K562 (cell line): ENCODE measurements around the gene GFRA4. TPM values are rescaled to one million over a fixed set of nuclear protein-coding genes. Genes with fewer than 3 reads are reported as not detected.
A peak's percentile ranks its signal among the peaks of the same experiment; 100 is the strongest.

Source experiments
- ATAC-seq: fragments of 200-7000 bp; cut with Tn5 transposase; 3 replicates; pipeline ENCODE4 v1.9.1; 2020; ENCODE audit warnings: moderate library complexity
- BruUV-seq: library from RNA; stranded (reverse); fragments of 400-500 nt; replicated peaks from 2 replicates; lab custom pipeline; 2021; lab: Mats Ljungman, UMichigan
- CTCF ChIA-PET: fragments of 300-600 bp; formaldehyde crosslinking; extraction: SDS; loops from one replicate; lab custom pipeline; 2021; ENCODE audit warnings: low intra/inter-chr PET ratio; lab: Yijun Ruan, JAX
- POLR2A ChIA-PET: fragments of 300-600, 350-650 bp; sonication (Branson Sonifier 250); formaldehyde crosslinking; extraction: SDS; loops from one replicate; lab custom pipeline; 2021; ENCODE audit warnings: antibody characterized with exemption, inconsistent platforms; lab: Yijun Ruan, JAX
- DNase-seq, 4 experiments: peaks; one replicate each; pipeline versions ENCODE4 v3.0.0 to v3.0.0-alpha.2; 2011 to 2018; ENCODE audit warnings: low spot score in 3 of 4, mixed read lengths in 3 of 4; ENCODE audit errors: extremely low read depth in 1 of 4
- FAIRE-seq: peaks from 2 replicates; lab custom pipeline; 2011; peaks lifted over from hg19 to GRCh38; lab: Jason Lieb, UNC
- H2AFZ ChIP-seq: 2 replicates; pipeline ENCODE4 v1.6.0; 2011; ENCODE audit warnings: low read depth, low read length, control low read depth, inconsistent platforms
- H3K27ac ChIP-seq: fragments of 200-600 bp; 3 replicates; pipeline ENCODE4 v1.8.0; 2011; ENCODE audit warnings: low read depth, mild to moderate bottlenecking, control low read depth, inconsistent platforms, low read length, moderate library complexity, mixed read lengths; ENCODE audit errors: extremely low read depth
- H3K27me3 ChIP-seq, 2 experiments: fragments of 300-600 bp in 1 of 2; 2 replicates in 1 of 2; 3 replicates in 1 of 2; pipeline versions ENCODE4 v1.6.0 to v1.8.0; 2011; ENCODE audit warnings: inconsistent platforms in 2 of 2, low read length in 2 of 2, mild to moderate bottlenecking in 1 of 2, mixed read lengths in 1 of 2, moderate library complexity in 1 of 2; ENCODE audit not compliant: control insufficient read depth in 2 of 2, insufficient read depth in 2 of 2
- H3K36me3 ChIP-seq: fragments of 300-600 bp; 3 replicates; pipeline ENCODE4 v1.8.0; 2011; ENCODE audit warnings: mild to moderate bottlenecking, low read length, inconsistent platforms; ENCODE audit not compliant: control insufficient read depth, insufficient read depth
- H3K4me1 ChIP-seq, 2 experiments: fragments of 200-600 bp in 1 of 2; replicated peaks in 1 of 2; 2 replicates in 1 of 2; 3 replicates in 1 of 2; pipeline versions ENCODE4 v1.5.1 to v1.8.0; 2011; ENCODE audit warnings: inconsistent platforms in 2 of 2, low read length in 2 of 2, mild to moderate bottlenecking in 1 of 2, mixed read lengths in 1 of 2, moderate library complexity in 1 of 2; ENCODE audit not compliant: control insufficient read depth in 2 of 2, insufficient read depth in 2 of 2
- H3K4me2 ChIP-seq: 2 replicates; pipeline ENCODE4 v1.6.1; 2011; ENCODE audit warnings: low read length, control low read depth, inconsistent platforms, mixed read lengths; ENCODE audit not compliant: insufficient read depth
- H3K4me3 ChIP-seq: fragments of 200-600 bp; sonication (generic), shearing (Covaris generic); 2 replicates; pipeline ENCODE4 v1.5.1; 2016; ENCODE audit warnings: control low read depth, inconsistent platforms
- H3K79me2 ChIP-seq: fragments of 200-600 bp; 3 replicates; pipeline ENCODE4 v1.8.0; 2011; ENCODE audit warnings: low read length, inconsistent platforms; ENCODE audit not compliant: control insufficient read depth, insufficient read depth
- H3K9ac ChIP-seq, 2 experiments: 2 replicates each; pipeline versions ENCODE4 v1.6.0 to v1.6.1; 2011; ENCODE audit warnings: low read depth in 2 of 2, low read length in 2 of 2, control low read depth in 1 of 2, inconsistent platforms in 1 of 2, mild to moderate bottlenecking in 1 of 2, mixed read lengths in 1 of 2; ENCODE audit not compliant: insufficient read depth in 1 of 2
- H3K9me1 ChIP-seq: one replicate; pipeline ENCODE4 v1.6.0; 2011; ENCODE audit warnings: inconsistent platforms, mild to moderate bottlenecking, low read length, moderate library complexity; ENCODE audit not compliant: control insufficient read depth, insufficient read depth
- H3K9me3 ChIP-seq: replicated peaks from 2 replicates; pipeline ENCODE4 v1.5.1; 2011; ENCODE audit warnings: low read depth, low read length, inconsistent platforms; ENCODE audit not compliant: control insufficient read depth, insufficient read depth
- H4K20me1 ChIP-seq: replicated peaks from 2 replicates; pipeline ENCODE4 v1.6.1; 2011; ENCODE audit warnings: low read length, inconsistent platforms, mixed read lengths; ENCODE audit not compliant: control insufficient read depth, insufficient read depth
- CCAR2 ChIP-seq: fragments of 200-400 bp; formaldehyde crosslinking; IDR thresholded peaks from 2 replicates; pipeline ENCODE4 v1.6.1; 2017; ENCODE audit warnings: mild to moderate bottlenecking, low read depth, low read length
- WGBS: fragments of 100-300 bp; shearing (Covaris generic); methylation state at CpG from one replicate; pipeline ENCODE4 v1.1.6; 2016; ENCODE audit warnings: low coverage, mixed read lengths; ENCODE audit not compliant: insufficient coverage; ENCODE audit errors: missing lambda C conversion rate; 5-methylcytosine and 5-hydroxymethylcytosine counted together
- in situ Hi-C: fragments of 300-500 bp; cut with MboI; formaldehyde crosslinking; loops from 4 replicates; pipeline ENCODE4 v1.15.0; 2018; ENCODE audit warnings: inconsistent platforms, mixed read lengths
- intact Hi-C: fragments of 100-400 bp; cut with micrococcal nuclease; formaldehyde crosslinking; loops from 2 replicates; pipeline ENCODE4 v1.14.2; 2022
- polyA plus RNA-seq, 8 experiments: library from polyadenylated mRNA; depleted of rRNA in 4 of 8; stranded (reverse) in 5 of 8; unstranded in 3 of 8; fragments of >200 nt; fragmentation: Nextera tagmentation in 2 of 8; fragmentation: Illumina TruSeq in 1 of 8; extraction: Ambion mirVana in 2 of 8; extraction: Trizol in 1 of 8; gene quantifications; 2 replicates each; pipeline versions ENCODE4 v1.2.1 to v1.2.3, GENCODE V29; 2011 to 2014; ENCODE audit warnings: inconsistent platforms in 1 of 8, missing spikeins in 1 of 8
- total RNA-seq, 7 experiments: library from RNA; depleted of rRNA in 6 of 7; stranded (reverse); fragments of >200 nt in 6 of 7; fragmentation: Illumina TruSeq in 2 of 7; extraction: Trizol in 2 of 7; gene quantifications; 2 replicates each; pipeline versions ENCODE4 v1.2.1 to v1.2.3, GENCODE V29; 2011 to 2021; ENCODE audit warnings: low replicate concordance in 1 of 7
- TF ChIP-seq, protein P1 (sequence below), 2 experiments: fragments of 450-650 bp; formaldehyde crosslinking in 1 of 2; IDR thresholded peaks; 2 replicates each; pipeline versions ENCODE4 v1.4.0 to v1.6.1; 2014 to 2020; ENCODE audit warnings: mild to moderate bottlenecking in 2 of 2, borderline replicate concordance in 1 of 2, low read depth in 1 of 2

The GFRA4 gene
- total and polyA plus RNA-seq, 9 of the 15 experiments (the other 6 are each of a cell fraction or from before 2014, with no cell fraction given), result not detected

DNA sequence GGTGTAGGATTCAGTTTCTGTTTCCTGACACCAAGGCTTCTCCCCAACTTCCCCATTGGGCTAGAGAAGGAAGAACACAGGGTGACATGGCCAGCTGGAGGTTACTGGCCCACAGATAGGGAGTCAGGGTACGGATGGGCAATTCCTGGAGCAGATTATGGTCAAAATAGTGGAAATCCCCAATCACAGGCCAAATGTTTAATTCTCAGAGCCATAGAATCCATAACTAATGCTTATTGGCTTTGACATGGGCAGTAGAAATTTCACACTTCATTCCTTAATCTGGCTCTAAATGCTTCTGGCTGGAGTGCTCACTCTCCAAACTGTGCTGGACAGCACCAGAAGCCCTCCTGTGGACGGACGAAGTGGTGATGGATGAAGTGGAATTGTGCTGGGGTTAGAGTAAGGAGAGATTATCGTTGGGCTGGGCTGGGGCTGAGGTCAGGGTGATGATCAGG is 48.3 kb upstream of the GFRA4 start:
- in situ Hi-C loops (loop anchor here (5.0 kb wide), 1 partner anchor 149 kb away; no protein-coding TSS in a partner anchor), intact Hi-C loops (loop anchor here (1.0 kb wide), 2 partner anchors 35 to 148 kb away; no protein-coding TSS in a partner anchor)
- POLR2A ChIA-PET, result no interaction called here
- no peak for TF ChIP-seq CCAR2
- TF ChIP-seq, protein P1, sequence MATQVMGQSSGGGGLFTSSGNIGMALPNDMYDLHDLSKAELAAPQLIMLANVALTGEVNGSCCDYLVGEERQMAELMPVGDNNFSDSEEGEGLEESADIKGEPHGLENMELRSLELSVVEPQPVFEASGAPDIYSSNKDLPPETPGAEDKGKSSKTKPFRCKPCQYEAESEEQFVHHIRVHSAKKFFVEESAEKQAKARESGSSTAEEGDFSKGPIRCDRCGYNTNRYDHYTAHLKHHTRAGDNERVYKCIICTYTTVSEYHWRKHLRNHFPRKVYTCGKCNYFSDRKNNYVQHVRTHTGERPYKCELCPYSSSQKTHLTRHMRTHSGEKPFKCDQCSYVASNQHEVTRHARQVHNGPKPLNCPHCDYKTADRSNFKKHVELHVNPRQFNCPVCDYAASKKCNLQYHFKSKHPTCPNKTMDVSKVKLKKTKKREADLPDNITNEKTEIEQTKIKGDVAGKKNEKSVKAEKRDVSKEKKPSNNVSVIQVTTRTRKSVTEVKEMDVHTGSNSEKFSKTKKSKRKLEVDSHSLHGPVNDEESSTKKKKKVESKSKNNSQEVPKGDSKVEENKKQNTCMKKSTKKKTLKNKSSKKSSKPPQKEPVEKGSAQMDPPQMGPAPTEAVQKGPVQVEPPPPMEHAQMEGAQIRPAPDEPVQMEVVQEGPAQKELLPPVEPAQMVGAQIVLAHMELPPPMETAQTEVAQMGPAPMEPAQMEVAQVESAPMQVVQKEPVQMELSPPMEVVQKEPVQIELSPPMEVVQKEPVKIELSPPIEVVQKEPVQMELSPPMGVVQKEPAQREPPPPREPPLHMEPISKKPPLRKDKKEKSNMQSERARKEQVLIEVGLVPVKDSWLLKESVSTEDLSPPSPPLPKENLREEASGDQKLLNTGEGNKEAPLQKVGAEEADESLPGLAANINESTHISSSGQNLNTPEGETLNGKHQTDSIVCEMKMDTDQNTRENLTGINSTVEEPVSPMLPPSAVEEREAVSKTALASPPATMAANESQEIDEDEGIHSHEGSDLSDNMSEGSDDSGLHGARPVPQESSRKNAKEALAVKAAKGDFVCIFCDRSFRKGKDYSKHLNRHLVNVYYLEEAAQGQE (IDR thresholded peaks at IDR 0.05; ENCODE audit: borderline replicate concordance), result peak; percentile 39
- TF ChIP-seq, protein P1 (CRISPR knock-in tag; IDR thresholded peaks at IDR 0.05; ENCODE audit: low read depth), result no peak
- 39% methylated on average over 4 of the region's 4 CpGs for WGBS
- H2AFZ ChIP-seq, result no peak overlapping the region
- FAIRE-seq (no peak), DNase-seq (no peak), ATAC-seq (no peak)
- H3K9me3 ChIP-seq, result no peaks in the 10 kb centered on the region
- H3K4me1 ChIP-seq, result peaks cover 0 to 15% of the 10 kb centered on the region in 2 experiments; a peak in 2 of 5 replicates
- H3K9ac ChIP-seq, result no peak overlapping the region
- H3K9me1 ChIP-seq, result no peaks in the 10 kb centered on the region
- no peaks in the 10 kb centered on the region for H3K27me3 ChIP-seq
- H4K20me1 ChIP-seq, result no peaks in the 10 kb centered on the region
- H3K36me3 ChIP-seq, result no peaks in the 10 kb centered on the region
- no peak overlapping the region for H3K4me3 ChIP-seq
- no peaks in the 10 kb centered on the region for H3K79me2 ChIP-seq
- CTCF ChIA-PET, result interaction anchor here (1.2 to 1.8 kb wide), 2 partner anchors 35 to 147 kb away, joined by 3 to 12 read pairs; no protein-coding TSS in a partner anchor
- no peak overlapping the region for H3K4me2 ChIP-seq
- H3K27ac ChIP-seq, result no peak overlapping the region
- no TSS peak for BruUV-seq
